ENCODE data around the gene RCSD1.
"Not testable (repeated sequence)": the region's sequence is repeated elsewhere in the genome, so short reads cannot be mapped to it uniquely, and the experiment has no call there.

RCSD1 gene

GRCh38 chr1:167728818-167729410 is 98.9 kb downstream of the RCSD1 start:
- no peak for TF ChIP-seq CTCF (IDR thresholded peaks at IDR 0.05; ENCODE audit: control insufficient read depth, extremely low read depth, insufficient read depth)

GRCh38 chr1:167734227-167734626 is 104.2 kb downstream of the RCSD1 start:
- no peak overlapping the region for H3K4me3 ChIP-seq (ENCODE audit: low read depth, low read length)
- DNase-seq (ENCODE audit: low read depth) = no peak
- no peak for TF ChIP-seq CTCF (IDR thresholded peaks at IDR 0.05; ENCODE audit: control insufficient read depth, extremely low read depth, insufficient read depth)

More at GRCh38 chr1:167728818-167729410, 98.9 kb downstream of the RCSD1 start:
- H3K4me3 ChIP-seq (ENCODE audit: low read depth, low read length) = no peak overlapping the region
- DNase-seq (ENCODE audit: low read depth) = no peak

GRCh38 chr1:167734841-167735240 is 104.8 kb downstream of the RCSD1 start:
- no peak overlapping the region for H3K4me3 ChIP-seq (ENCODE audit: low read depth, low read length)
- DNase-seq (ENCODE audit: low read depth) = no peak
- no peak for TF ChIP-seq CTCF (IDR thresholded peaks at IDR 0.05; ENCODE audit: control insufficient read depth, extremely low read depth, insufficient read depth)

GRCh38 chr1:167737169-167737568 is 107.1 kb downstream of the RCSD1 start:
- no peak for DNase-seq (ENCODE audit: low read depth)
- TF ChIP-seq CTCF (IDR thresholded peaks at IDR 0.05; ENCODE audit: control insufficient read depth, extremely low read depth, insufficient read depth) = no peak
- no peak overlapping the region for H3K4me3 ChIP-seq (ENCODE audit: low read depth, low read length)

- DNase-seq (ENCODE audit: low read depth) = no peak
Observed at GRCh38 chr1:167738158-167738557, 108.1 kb downstream of the RCSD1 start.

GRCh38 chr1:167739752-167740151 is 109.7 kb downstream of the RCSD1 start:
- DNase-seq (ENCODE audit: low read depth) = no peak
- H3K4me3 ChIP-seq (ENCODE audit: low read depth, low read length) = no peak overlapping the region
- no peak for TF ChIP-seq CTCF (IDR thresholded peaks at IDR 0.05; ENCODE audit: control insufficient read depth, extremely low read depth, insufficient read depth)

More at GRCh38 chr1:167738158-167738557, 108.1 kb downstream of the RCSD1 start:
- no peak overlapping the region for H3K4me3 ChIP-seq (ENCODE audit: low read depth, low read length)
- no peak for TF ChIP-seq CTCF (IDR thresholded peaks at IDR 0.05; ENCODE audit: control insufficient read depth, extremely low read depth, insufficient read depth)

GRCh38 chr1:167741103-167741502 is 111.1 kb downstream of the RCSD1 start:
- DNase-seq (ENCODE audit: low read depth); H3K4me3 ChIP-seq (ENCODE audit: low read depth, low read length): not testable (repeated sequence)

GRCh38 chr1:167742392-167743057 is 112.5 kb downstream of the RCSD1 start:
- DNase-seq (ENCODE audit: low read depth); H3K4me3 ChIP-seq (ENCODE audit: low read depth, low read length): not testable (repeated sequence)

All from LNCaP clone FGC (cell line).